Gastrocnemius medialis (tissue), 4 donors: ENCODE data around the gene GCGR.

Experiments
- CTCF ChIP-seq, 5 experiments: fragments of 450-650 bp in 3 of 5; fragments of 200-600 bp in 2 of 5; sonication (generic) in 2 of 5; IDR thresholded peaks in 4 of 5; conservative IDR thresholded peaks in 1 of 5; 1 replicate in 4 of 5; 2 replicates in 1 of 5; pipeline ENCODE4 v1.5.1; 2016 to 2019; ENCODE audit warnings: antibody characterized with exemption in 5 of 5, mild to moderate bottlenecking in 3 of 5, moderate library complexity in 3 of 5
- POLR2A ChIP-seq, 2 donors: fragments of 450-650 bp; IDR thresholded peaks; one replicate each; pipeline ENCODE4 v1.6.1; 2017; ENCODE audit warnings: antibody characterized with exemption in 2 of 2, mild to moderate bottlenecking in 2 of 2, moderate library complexity in 2 of 2

- TF ChIP-seq CTCF (IDR thresholded peaks at IDR 0.05 in 4 of 5, conservative IDR thresholded peaks at IDR 0.05 in 1 of 5) (no peak), POLR2A (IDR thresholded peaks at IDR 0.05) (no peak)
These were observed 47.5 kb downstream of the GCGR start for GRCh38 chr17:81851423-81851822.
